NCI-H2081 treated with DMSO at 0.1 percent for 48 hours (cell line): ENCODE data around the gene TARBP2.
"Not testable (repeated sequence)": the region's sequence is repeated elsewhere in the genome, so short reads cannot be mapped to it uniquely, and the experiment has no call there.

ENCODE experiments used
- DNase-seq: peaks from one replicate; lab custom pipeline; 2025; lab: John Stamatoyannopoulos, UW

TARBP2 gene

DNA sequence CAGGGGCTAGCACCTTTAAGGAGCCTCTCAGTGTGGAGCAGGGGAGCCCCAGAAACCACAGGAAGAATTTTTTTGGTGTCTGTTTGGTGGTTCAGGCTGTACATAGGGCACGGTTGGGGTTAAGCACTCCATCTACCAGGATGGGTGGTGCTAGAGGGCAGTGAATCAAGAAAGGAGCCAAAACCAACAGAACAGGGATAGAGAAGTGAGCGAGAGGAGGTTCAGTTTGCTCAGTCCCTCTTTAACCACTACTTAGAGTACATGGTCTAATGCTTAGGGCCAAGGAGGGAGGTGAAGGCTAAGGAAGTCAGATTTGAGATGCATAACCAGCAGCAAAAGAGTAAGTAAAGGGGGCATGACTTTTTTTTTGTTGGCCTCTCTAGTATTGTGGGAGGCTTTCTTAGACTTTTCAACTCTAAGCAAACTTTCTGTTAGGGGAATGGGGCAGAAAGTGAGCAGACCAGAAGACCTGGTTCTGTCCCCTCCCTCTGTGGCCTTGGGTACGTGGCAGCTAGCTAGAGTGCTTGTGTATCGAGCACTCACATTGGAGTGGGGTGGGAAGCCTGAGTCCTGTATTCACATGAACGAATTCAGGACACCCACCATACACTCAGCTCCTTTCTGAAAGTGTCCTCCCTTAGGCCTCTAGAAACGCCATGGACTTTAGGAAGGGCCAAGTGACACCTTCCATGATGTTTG lies 12.8 kb downstream of the TARBP2 start:
- no peak for DNase-seq

DNA sequence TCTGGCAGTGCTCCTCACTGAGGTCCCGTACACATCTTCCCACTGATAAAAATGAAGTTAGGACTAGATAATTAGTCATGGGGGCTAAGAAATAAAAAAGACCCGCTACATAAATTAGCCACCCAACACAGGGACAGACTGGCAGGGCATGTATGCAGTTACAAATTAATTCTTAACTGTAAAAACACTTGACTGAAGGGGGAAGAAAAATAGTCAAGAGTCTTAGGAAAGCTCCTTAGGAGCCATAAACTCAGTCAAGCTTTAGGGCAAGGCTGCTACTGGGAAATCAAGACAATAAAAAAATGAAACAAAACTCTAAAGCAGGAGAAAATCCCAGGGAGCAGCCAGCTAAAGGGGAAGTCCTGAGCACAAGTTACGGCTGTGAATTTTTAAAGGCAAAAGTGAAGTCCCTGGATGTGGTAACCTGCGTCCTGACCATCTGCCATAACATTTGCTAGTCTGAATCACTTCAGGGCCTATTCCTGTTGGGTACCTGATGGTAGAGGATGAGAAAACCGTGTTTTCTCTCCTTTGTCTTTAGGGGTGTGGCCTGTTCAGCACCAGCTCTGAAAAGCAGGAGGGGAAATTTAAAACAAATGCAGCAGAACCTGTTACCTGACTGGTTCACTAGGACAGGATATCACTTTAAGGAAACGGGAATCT lies 13.7 kb downstream of the TARBP2 start:
- DNase-seq, result no peak

DNA sequence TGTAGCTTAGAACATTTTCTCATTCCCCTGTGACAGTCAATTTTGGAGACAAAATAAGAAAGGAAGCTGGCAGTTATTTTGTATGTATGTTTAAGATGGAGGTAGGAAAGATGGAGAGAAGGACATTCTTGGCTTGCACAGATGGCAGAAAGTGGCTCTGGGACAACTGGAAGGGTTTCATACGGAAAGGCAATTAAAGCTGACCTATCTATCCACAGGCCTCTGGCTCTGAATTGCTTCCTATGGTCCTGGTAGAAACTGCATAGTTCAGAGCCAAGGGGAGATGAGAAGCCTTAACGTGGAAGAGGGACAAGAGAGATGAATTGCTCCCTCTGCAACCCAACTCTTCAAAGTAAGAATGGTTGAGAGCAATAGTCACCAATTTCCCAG lies 14.2 kb downstream of the TARBP2 start:
- DNase-seq, result no peak

DNA sequence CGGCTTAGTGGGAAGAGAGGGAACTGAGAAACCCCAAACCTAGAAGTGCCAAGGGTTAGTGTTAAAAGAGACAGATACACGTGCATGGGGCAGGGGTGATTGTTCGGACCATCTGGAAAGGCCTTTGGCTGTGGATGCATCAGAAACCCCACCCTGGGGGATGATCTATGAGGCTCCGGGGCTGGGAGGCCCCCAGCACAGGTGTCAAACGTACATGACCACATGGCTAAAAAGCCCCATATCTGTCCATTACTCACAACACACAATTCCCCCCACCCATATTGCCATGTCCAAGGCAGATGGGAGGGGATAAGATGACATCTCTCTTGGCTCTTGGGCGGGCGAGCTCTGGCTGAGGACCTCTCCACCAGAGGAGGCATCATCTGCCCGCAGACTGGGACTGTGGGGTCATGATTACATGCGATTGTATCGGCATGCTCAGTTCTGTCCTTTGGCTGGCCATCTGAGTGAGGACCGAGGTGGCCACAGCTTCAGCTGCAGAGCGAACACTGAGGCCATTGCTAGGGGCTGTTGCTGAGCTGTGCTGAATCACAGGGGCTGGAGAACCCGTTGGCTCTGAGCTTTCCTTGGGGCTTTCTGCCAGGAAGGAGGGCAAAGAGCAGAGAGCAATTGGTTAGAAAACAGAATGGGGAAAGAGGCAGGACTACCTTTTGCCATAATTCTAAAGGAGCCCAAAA lies 15.8 kb downstream of the TARBP2 start:
- no peak for DNase-seq

DNA sequence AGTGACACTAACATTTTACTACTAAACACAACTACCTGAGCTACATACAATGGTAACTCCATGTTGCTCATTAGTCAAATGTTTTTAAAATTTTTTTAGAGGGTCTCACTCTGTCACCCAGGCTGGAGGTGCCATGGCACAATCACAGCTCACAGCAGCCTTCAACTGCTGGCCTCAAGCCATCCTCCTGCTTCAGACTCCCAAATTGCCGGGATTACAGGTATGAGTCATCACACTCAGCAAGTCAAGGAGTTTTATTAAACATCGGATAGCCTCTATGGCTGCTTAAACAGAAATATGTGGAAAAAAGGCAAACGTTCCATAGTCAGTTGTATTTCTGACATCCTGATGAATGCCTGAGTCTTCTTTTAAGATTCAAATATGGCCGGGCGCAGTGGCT lies 17.3 kb downstream of the TARBP2 start:
- DNase-seq, result no peak

DNA sequence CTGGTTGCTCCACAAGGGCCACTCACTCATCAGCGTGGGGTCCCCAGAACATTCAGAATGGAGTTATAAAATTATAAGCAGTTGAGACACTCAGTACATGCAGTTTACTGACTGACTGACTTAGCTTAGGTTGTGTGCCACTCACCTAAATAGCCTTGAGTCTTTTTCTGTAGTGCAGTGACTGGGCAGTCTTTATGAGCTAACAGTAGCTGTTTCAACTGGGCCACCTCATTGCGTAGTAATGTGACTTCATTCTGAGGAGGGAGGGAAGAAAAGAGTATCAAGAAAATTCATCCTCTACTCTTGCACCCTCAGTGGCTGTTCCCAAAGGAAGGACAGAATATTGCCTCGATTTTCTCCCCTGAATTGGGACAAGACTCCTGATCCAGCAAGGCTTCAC lies 22.0 kb downstream of the TARBP2 start:
- DNase-seq, result no peak

DNA sequence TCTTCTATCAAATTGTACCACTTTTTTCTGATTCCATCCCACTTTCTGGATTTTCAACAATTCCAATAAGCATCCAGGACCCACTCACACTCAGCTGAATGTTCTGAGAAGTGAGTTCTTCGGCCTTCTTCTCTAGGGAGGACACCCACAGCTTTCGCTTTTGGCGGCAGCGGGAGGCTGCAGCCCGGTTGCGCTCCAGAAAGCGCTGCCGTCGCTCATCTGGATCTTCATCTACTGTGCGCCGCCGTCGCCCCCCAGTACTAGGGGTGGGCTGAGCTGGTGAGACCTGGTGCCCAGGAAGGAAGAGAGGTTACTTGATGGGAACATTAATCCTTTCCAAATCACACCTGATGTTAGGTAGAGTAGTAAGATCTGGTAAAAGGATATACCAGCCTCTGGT lies 23.4 kb downstream of the TARBP2 start:
- no peak for DNase-seq

DNA sequence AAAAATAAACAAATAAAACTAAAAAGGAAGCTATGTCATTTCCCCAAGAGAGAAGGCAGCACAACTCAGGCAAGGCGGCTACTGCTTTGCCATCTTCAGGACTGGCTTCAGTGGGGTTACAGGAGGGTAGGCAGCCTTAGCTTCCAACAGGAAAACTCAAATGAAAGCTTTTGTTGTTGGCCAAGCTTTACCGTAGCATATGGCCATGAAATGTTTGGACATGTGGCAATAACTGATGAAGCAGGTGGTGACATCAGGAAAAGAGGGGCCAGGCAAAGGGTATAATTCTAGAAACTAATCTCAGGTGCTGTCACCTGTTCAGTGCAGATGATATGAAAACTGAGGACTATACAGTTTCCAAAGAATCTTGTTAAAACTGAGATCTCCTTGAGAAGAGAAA lies 29.0 kb downstream of the TARBP2 start:
- no peak for DNase-seq

DNA sequence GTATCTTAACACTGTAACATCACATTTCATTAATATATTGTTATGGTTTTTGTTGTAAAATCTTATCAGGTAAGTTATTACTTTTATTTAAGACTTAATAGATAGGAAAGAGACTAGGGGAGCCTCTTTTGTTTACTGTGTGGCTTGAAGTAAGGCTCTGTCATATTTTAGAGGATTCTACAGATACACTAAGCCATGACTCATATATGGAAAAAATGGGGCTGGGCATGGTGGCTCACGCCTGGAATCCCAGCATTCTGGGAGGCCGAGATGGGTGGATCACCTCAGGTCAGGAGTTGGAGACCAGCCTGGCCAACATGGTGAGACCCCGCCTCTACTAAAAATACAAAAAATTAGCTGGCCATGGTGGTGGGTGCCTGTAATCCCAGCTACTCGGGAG lies 29.8 kb downstream of the TARBP2 start:
- no peak for DNase-seq

DNA sequence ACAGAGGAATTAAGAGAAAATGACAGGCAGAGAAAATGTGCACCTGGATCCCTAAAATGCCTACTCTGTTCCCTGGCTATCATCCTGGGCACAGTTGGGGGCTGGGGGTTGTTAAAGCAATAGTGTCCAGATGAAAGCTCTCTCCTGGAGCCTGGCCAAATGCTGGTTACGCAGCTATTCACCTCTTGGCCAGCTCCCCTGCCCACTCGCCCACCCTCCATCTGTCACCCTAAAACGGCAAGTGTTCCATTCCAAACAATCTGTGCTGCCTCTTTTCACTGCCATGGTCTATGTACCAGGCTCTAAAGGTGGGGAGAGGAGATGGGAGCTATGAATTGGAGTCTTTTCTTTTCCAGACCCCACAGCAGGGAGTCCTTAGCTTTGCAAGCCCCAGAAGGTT lies 30.9 kb downstream of the TARBP2 start:
- DNase-seq, result no peak

DNA sequence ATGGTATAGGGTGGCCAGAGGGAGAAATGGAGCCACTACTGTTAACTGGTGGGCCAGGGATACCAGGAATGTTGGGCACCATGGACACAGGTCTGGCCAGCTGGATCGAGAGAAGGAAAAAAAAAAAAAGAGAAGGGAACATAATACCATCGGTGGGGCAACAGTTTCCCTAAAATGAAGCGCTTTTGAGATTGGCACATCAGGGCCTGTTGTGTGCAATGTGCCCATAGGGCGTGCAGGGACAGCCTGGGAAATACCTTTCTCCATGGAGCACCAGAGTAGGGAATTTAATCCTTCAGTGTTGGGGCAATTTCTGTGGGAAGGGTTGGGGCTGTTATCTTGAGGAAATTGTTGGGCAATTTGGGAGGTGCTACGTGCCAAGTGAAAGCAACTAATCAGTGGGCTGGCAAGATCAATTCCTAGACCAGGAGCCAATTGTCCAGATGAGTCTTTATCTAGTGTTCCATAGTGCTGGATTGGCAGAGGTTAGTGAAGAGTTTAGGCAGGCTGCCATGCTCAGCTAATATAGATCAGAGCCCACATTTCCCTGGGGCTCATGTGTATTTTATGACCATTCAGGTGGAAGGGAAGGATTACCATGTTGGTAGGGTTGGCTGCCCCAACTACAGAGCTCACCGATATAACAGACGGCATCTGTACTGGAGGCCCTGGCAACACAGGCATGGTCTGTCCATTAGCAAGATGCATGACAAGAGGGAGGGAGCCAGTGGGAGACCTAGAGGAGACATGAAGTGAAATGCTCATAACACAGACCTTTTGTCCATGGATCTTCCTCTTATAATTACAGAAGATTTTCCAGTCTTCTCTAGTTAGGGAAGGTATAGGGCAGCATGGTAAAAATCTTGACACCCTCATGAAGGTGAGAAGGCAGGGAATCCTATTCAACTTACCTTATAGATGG lies 31.7 kb downstream of the TARBP2 start:
- no peak for DNase-seq

DNA sequence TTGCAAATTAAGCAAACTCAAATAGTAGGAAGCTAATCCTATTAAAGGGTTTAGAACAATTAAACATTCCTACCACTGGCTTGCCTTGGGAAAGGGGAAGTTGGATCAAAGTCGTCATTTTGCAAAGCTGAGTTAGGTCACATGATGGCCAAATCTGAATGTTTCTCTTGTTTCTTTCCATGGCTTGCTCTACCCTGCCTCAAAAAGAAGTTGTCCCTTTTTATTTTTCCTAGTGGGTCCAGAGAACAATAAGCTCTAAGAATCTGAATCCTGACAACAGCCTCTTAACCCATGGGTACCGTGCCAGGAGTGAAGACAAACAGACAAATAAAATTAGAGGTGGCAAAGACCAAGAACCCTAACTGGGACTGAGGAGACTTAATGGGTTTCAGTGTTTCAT lies 32.4 kb downstream of the TARBP2 start:
- no peak for DNase-seq

DNA sequence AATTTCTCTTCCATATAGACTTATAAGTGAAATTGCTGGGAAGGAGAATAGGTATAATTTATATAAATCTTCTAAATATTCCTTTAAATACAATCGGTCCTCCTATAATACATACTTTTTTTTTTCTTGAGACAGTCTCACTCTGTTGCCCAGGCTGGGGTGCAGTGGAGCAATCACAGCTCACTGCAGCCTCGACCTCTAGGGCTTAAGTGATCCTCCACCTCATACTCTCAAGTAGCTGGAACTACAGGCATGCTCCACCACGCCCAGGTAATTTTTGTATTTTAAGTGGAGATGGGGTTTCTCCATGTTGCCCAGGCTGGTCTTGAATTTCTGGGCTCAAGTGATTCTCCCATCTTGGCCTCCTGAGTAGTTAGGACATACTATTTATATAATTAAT lies 35.9 kb downstream of the TARBP2 start:
- DNase-seq, result no peak

DNA sequence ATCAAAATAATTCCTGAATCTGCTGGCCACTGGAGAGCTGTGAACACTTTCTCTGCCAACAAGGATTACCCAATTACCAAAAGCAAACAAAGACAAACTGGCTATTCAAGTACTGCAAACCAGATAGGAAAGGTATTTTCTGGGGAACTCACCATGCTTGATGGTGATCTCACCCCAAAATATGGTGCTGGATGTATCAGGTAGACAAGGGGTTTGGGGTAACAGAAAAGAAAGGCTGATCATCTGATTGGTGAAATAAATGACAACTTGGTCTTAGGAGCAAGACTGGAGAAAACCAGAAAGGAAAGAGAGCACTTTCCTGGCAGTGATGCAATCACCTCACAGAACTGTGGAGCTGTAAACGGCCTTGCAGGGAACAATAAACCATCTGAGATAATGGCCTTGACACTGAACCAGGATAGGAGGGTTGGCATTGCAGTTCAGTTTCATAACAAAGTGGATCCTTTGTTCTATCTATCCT lies 37.2 kb downstream of the TARBP2 start:
- DNase-seq, result peak; percentile 27

DNA sequence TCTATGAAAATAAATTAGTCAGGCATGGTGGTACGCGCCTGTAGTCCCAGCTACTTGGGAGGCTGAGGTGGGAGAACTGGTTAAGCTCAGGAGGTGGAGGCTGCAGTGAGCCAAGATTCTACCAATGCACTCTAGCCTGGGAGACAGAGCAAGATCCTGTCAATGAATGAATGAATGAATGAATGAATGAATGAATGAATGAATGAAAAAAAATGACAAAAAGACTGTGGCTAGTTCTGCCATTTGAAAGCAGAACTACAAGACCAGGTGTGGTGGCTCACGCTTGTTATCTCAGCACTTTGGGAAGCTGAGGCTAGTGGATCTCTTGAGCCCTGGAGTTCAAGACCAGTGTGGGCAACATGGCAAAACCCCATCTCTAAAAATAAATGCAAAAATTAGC lies 38.4 kb downstream of the TARBP2 start:
- DNase-seq, result no peak

DNA sequence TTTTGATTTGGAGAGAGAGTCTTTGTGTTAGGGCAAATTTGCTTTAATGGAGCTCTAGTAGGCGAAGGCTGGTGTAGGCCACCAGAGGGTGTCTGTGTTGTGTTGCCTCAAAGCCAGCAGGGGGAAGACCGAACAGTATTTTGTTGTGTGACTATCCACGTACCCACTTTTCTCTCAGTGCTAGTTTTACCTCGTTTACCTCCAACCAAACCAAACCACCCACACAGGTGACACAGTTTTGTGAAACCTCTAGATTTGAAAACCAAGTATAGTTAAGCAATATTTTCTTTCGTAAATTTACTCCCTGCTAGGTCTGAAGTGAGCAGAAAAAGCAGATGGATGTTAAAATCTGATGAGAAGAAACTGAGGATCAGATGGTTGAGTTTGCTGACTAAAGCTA lies 42.5 kb downstream of the TARBP2 start:
- peak; percentile 42 for DNase-seq

DNA sequence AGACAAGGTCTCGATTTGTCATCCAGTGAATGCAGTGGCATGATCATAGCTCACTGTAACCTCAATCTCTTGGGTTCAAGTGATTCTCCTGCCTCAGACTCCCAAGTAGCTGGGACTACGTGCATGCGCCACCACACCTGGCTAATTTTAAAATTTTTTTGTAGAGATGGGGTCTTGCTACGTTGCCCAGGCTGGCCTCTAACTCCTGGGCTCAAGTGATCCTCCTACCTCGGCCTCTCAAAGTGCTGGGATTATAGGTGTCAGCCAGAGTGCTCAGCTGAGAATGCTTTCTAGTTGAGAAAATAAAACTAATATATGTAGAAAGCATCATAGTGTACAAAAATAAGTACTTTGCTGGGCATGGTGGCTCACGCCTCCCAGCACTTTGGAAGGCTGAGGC lies 47.3 kb downstream of the TARBP2 start:
- not testable (repeated sequence) for DNase-seq

DNA sequence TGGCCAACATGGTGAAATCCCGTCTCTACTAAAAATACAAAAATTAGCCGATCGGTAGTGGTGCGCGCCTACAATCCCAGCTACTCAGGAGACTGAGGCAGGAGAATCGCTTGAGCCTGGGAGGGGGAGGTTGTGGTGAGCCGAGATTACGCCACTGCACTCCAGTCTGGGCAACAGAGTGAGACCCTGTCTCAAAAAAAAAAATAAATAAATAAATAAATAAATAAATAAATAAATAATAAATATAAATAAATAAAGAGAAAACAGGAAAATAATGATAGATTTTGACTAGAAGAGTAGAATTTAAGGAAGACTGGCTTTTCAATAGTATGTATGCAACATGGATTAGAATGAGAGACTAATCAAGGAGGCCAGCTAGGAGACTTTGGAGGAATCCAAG lies 49.0 kb downstream of the TARBP2 start:
- DNase-seq, result not testable (repeated sequence)

DNA sequence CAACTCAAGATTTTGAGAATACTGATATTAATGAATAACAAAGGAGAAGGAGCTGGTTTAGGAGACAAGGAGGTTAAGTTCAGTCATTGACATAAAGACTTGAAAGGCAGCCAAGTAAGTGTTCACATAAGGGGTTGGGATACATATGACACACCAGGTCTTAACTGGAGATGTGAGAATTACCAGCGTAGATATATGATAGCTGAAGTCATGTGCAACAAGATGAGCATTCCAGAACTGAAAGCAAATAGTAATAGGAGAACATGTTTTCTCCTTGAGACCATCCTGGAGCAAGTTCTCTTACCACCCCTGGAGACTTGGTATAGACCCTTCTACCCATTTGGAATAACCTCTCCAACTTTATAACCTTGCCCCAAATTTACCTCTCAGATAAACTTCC lies 49.5 kb downstream of the TARBP2 start:
- DNase-seq, result no peak

DNA sequence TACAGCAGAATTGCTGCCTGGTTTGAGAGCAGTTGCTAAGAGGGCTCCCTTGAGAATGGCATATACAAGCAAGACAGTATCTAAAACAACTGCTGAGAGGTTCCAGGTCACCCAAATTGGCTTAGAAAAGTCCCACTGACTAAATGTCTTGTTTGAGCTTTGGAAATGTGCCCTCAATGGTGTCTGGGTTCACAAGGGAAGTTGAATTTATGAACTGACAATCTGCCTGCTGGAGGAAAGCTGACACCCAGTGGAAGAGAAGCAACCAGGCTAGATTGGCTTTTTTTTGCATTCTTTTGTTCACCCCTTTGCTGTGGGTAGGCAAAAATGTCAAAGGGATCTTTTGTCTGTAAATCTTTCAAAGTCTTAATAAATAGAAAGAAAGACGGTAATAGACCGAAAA lies 50.8 kb downstream of the TARBP2 start:
- DNase-seq, result no peak

DNA sequence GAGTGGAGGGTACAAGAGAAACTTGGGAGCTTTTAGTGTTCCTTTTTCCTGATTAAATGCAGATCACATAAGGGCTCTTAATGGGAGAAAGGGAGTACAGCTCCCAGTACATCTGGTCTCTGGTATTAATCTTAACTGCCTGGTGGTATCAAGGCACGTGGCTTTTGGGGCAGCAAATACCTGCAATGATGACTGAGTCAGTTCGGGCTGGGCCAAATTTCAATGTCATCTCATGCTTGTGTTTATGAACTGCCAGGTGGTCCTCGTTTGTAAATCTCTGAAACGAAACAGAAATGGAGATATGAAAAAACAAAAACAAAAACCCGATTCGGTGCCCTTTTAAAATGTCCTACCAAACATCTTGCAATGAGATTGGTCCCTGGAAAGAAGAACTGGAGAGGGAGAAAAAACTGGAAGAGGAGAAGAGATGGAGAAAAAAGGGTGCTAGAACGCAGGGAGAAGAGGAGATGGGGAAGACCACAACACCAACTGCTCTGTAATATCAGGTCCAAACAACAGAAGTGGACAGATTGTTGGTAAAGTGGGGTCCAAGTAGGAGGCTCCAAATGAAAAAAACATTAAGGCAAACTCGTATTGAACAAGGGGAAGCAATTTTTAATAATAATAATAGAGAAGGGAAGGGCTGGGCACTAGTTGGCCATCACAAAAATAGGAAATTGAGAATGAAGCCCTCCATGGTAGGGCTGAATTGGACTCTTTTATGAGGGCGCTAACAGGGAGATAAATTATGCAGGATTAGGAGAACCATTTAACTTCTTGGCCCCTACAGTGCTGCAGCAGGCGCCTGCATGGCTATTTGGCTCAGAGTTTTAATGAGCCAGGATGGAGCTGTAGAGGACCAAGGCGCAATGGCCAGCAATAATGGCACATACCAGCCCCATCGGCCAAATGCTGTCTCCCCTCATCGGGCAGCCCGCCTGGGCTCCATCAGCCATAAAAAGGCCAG lies 51.6 kb downstream of the TARBP2 start:
- no peak for DNase-seq
